HUES64 (cell line): ENCODE data around the gene RYR2.
"Not testable (repeated sequence)": the region's sequence is repeated elsewhere in the genome, so short reads cannot be mapped to it uniquely, and the experiment has no call there.

Experiments
- H3K27ac ChIP-seq: 2 replicates; pipeline ENCODE4 v1.7.0; 2013; ENCODE audit warnings: low read depth, low read length, inconsistent platforms
- H3K27me3 ChIP-seq: 2 replicates; pipeline ENCODE4 v1.6.1; 2013; ENCODE audit warnings: mild to moderate bottlenecking, low read length; ENCODE audit not compliant: insufficient read depth
- H3K36me3 ChIP-seq: 2 replicates; pipeline ENCODE4 v1.6.1; 2013; ENCODE audit warnings: mild to moderate bottlenecking, low read length; ENCODE audit not compliant: insufficient read depth
- H3K4me1 ChIP-seq: 2 replicates; pipeline ENCODE4 v1.6.1; 2013; ENCODE audit warnings: mild to moderate bottlenecking, low read length, moderate library complexity; ENCODE audit not compliant: insufficient read depth
- H3K4me3 ChIP-seq: 2 replicates; pipeline ENCODE4 v1.5.1; 2013; ENCODE audit warnings: mild to moderate bottlenecking, low read length, moderate library complexity
- H3K9ac ChIP-seq: 2 replicates; pipeline ENCODE4 v1.6.1; 2013; ENCODE audit warnings: mild to moderate bottlenecking, low read depth, low read length
- H3K9me3 ChIP-seq: 2 replicates; pipeline ENCODE4 v1.6.1; 2013; ENCODE audit warnings: low read depth, low read length; ENCODE audit not compliant: insufficient read depth
- WGBS: fragments of 150-250, 120-280 bp; methylation state at CpG from one replicate; pipeline ENCODE4 v1.1.7; 2013; ENCODE audit warnings: missing lambda C conversion rate; 5-methylcytosine and 5-hydroxymethylcytosine counted together

Gene RYR2

DNA sequence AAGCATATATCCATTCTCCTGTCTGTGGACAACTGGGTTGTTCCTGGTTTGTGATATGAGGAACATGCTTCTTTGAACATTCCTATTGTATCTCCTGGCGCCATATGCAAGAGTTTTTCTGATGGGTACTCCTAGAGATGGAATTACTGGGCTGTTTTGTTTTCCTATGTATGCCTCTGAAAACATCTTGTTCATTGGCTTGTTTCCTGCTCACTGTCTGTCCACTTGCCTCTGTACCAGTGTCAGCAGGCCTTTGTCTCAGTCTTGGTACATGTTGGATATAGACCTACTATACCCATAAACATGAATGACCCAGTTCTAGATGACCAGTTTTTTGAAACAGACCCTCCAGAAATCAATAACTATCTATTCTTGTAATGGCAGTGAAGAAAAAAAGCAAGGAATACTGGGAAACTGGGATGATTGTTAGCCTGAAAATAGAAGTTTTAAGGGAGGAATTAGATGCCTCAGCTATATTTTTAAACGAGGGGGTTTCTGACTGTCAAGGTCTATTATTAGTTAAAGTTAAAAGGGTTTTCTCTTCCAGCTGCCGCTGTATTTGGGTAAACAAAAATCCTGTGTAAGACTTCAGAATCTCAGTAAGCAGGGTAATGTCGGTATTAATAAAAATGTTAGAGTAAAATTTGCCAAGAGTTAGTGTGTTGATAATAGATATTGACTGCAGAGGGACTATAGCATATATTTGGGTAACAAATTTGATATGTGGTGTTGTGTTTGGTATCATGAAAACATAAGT, 103.6 kb downstream of the RYR2 start:
- Histone ChIP-seq H3K36me3 (no peaks in the 10 kb centered on the region), H3K27me3 (no peaks in the 10 kb centered on the region), H3K27ac (no peak overlapping the region), H3K4me3 (no peak overlapping the region), H3K9me3 (no peaks in the 10 kb centered on the region), H3K9ac (no peak overlapping the region), H3K4me1 (peaks cover 12% of the 10 kb centered on the region)
- 89% methylated on average over 4 of the region's 4 CpGs for WGBS

DNA sequence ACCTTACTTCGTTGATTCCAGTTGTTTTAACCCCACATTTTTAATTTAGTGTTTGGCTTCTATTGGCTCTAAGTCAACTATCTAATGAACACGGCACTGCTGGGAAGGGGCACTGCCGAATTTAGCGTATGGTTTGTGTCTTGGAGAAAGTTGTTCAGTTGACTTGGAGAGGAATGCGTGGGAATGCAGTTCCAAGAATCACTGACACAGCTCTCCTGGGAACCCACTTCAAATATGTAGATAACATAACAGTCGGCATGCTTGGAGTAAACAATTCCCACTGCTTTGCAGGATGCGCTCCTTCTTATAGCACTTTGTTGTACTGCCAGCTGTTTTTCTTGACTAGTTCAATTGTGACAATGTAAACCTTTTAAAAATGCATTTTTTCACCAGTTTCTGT, 104.3 kb downstream of the RYR2 start:
- Histone ChIP-seq H3K9me3 (no peaks in the 10 kb centered on the region), H3K4me1 (peaks cover 12% of the 10 kb centered on the region), H3K4me3 (no peak overlapping the region), H3K27ac (no peak overlapping the region), H3K9ac (no peak overlapping the region), H3K27me3 (no peaks in the 10 kb centered on the region), H3K36me3 (no peaks in the 10 kb centered on the region)
- 79% methylated on average over 7 of the region's 7 CpGs for WGBS

DNA sequence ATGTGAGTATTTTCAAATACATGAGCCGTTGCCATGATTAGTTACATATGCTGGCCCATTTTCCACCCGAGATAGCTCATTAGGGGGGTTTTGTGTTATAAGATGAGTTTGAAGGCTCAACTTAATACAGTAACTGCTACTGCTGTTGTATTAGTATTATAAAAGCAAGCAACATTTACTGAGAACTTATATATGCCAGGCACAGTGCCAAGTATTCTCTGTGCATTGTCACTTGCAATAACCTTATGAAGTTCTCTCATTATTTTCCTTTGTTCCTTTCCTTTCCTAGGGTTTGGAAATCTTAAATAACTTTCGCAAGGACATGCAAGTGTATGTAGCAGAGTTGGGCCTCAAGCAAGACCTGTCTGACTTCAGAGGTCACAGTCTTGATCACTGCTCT, 107.9 kb downstream of the RYR2 start:
- Histone ChIP-seq H3K27ac (no peak overlapping the region), H3K4me3 (no peak overlapping the region), H3K9ac (no peak overlapping the region), H3K27me3 (no peaks in the 10 kb centered on the region), H3K9me3 (no peaks in the 10 kb centered on the region), H3K4me1 (peaks cover 21% of the 10 kb centered on the region), H3K36me3 (no peaks in the 10 kb centered on the region)
- 94% methylated on average over 3 of the region's 3 CpGs for WGBS

DNA sequence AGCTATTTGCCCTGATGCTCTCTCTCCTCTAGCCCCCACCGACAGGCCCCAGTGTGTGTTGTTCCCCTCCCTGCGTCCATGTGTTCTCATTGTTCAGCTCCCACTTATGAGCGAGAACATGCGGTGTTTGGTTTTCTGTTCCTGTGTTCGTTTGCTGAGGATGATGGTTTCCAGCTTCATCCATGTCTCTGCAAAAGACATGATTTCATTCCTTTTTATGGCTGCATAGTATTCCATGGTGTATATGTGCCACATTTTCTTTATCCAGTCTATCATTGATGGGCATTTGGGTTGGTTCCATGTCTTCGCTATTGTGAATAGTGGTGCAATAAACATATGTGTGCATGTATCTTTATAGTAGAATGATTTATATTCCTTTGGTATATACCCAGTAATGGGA, 110.0 kb downstream of the RYR2 start:
- H3K27ac ChIP-seq, H3K9ac ChIP-seq: not testable (repeated sequence)
- WGBS, result 90% methylated on average over 6 of the region's 6 CpGs

DNA sequence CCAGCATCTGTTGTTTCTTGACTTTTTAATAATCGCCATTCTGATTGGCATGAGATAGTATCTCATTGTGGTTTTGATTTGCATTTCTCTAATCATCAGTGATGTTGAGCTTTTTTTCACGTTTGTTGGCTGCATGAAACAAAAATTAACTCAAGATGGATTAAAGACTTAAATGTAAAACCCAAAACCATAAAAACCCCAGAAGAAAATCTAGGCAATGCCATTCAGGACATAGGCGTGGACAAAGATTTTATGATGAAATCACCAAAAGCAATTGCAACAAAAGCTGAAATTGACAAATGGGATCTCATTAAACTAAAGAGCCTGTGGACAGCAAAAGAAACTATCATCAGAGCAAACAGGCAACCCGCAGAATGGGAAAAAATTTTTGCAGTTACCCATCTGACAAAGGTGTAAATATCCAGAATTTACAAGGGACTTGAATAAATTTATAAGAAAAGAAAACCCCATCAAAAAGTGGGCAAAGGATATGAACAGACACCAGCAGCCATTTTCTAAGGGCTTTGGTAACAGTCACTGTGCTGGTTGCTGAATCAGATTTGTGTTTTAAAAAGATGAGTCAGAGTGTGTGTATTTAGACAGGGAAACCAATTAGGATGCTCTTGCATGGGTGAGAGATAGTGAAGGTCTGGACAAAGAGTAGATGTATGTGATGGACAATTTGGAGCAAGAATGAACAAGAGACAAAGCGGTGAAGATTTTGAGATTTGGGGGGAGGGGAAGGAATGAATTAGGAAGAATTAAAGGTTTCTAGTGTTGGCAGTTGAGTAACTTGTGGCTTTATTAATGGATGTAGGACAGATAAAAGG, 110.7 kb downstream of the RYR2 start:
- WGBS, result 92% methylated on average over 5 of the region's 5 CpGs
- H3K36me3 ChIP-seq, result no peaks in the 10 kb centered on the region
- no peak overlapping the region for H3K4me3 ChIP-seq
- H3K9ac ChIP-seq, result no peak overlapping the region
- H3K4me1 ChIP-seq, result 0 out of 2 replicates have a peak, but pooled peaks cover 9% of the 10 kb centered on the region
- no peak overlapping the region for H3K27ac ChIP-seq
- no peaks in the 10 kb centered on the region for H3K27me3 ChIP-seq
- no peaks in the 10 kb centered on the region for H3K9me3 ChIP-seq

More for the DNA sequence above, 110.0 kb downstream of the RYR2 start:
- H3K36me3 ChIP-seq, H3K4me1 ChIP-seq, H3K27me3 ChIP-seq, H3K9me3 ChIP-seq, H3K4me3 ChIP-seq: not testable (repeated sequence)

DNA sequence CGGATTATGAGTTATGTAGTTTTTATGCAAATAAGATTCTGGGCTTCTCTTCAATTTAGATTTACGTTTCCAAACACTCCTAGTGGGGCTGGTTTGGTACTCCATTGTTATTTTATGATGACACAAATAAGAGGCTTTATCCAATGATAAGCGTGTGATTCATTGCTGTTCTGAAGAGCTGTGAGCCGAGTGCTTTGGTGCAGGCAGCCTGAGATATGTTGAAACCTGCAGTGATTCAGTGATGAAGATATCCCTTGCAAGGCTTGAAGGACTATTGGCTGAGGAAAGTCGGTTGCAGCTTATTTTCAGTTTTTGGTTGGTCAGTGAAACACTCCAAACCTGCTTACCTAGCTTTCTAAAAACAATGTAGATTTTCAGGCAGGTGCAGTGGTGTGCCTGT, 112.2 kb downstream of the RYR2 start:
- WGBS, result 90% methylated on average over 5 of the region's 5 CpGs
- Histone ChIP-seq H3K9ac (no peak overlapping the region), H3K27me3 (no peaks in the 10 kb centered on the region), H3K27ac (no peak overlapping the region), H3K36me3 (no peaks in the 10 kb centered on the region), H3K4me1 (0 out of 2 replicates have a peak, but pooled peaks cover 9% of the 10 kb centered on the region), H3K4me3 (no peak overlapping the region), H3K9me3 (no peaks in the 10 kb centered on the region)

DNA sequence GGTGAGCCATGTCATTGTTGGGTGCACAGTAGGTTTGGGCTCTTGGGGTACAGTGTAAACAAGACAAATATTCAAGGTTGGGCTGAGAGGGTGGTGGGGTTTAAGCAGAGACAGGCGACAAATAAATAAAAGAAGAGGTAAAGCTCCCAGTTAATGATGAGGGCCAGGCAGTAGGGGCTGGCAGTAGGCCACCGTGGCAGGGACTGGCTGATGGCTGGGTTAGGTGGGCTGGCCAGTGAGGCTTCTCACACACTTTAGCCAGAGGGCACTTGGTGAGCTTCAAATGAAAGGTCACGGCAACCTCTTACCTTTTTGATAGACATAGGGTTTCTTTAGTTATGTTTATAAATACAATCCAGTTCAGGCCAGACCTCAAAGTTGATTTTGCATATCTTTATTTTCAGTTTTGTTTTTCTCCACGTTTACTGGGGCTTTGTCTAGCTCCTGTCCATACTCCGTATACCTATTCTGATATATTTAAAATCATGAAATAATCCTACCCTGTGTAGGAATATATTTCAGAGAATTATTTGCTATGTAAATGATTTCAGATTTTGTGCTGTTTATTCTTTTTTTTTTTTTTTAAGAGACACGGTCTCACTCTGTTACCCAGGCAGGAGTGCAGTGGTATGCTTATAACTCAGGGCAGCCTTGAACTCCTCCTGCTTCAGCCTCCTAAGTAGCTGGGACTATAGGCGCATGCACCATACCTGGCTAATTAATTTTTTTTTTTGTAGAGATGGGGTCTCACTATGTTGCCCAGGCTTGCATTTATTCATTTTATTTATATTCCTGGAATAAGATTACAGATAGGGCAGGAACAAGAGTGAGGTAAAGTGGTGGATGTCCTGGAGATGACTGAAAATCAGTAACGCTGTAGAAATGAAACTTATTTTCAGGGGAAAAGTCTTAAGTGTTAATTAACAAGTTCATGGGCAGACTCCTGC, 122.7 kb downstream of the RYR2 start:
- H3K27me3 ChIP-seq, result no peaks in the 10 kb centered on the region
- WGBS, result 90% methylated on average over 5 of the region's 8 CpGs
- H3K4me3 ChIP-seq, result no peak overlapping the region
- peaks cover 5% of the 10 kb centered on the region; the same call in 1 of the 2 replicates for H3K4me1 ChIP-seq
- H3K36me3 ChIP-seq, result no peaks in the 10 kb centered on the region
- H3K9me3 ChIP-seq, result no peaks in the 10 kb centered on the region
- H3K9ac ChIP-seq, result no peak overlapping the region
- H3K27ac ChIP-seq, result no peak overlapping the region

DNA sequence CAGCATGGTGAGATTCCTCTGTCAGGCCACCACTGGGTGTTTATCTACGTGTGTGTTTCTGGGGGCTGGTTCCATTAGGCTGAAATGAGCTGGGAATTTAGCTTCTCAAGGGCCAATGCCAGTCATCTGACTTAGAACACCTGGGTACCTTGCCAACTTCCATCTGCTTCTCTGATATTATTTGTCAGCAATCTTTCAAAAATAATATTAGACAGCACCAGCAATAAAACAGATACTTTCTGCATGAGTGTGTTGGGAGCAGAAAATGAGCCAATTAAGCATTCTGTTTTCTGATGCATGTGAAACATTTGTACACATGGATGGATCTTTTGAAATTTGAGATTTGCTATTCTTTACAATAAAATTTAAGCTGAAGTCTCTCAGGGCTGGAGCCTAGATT, 124.1 kb downstream of the RYR2 start:
- Histone ChIP-seq H3K4me1 (peaks cover 13% of the 10 kb centered on the region), H3K27ac (no peak overlapping the region), H3K4me3 (no peak overlapping the region), H3K9me3 (no peaks in the 10 kb centered on the region), H3K36me3 (no peaks in the 10 kb centered on the region), H3K27me3 (no peaks in the 10 kb centered on the region), H3K9ac (no peak overlapping the region)
- 67% methylated on average over 1 of the region's 1 CpG for WGBS

DNA sequence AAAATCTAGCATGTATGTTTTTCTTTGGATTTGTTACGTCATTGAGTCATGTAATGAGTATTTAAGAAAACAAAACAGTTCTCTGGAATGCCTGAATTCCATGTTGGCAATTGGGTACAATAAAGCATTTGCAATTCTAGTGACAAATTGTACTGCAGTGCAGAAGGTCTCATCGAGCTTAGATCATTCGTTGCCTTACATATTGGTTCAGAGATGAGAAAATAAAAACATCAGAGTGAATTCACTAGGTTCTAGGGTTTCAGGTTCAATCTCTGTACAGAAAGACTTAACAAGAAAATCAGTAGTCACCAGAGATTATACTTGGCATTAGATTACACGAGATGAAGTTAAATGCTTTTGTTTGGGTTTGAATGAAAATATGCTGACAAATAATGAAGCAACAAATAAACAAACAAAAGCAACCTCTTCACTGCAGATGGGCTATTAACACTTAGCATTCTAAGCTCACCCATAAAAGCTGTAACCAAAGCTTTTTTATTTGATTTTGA, 124.7 kb downstream of the RYR2 start:
- Histone ChIP-seq H3K9ac (no peak overlapping the region), H3K4me3 (no peak overlapping the region), H3K4me1 (peaks cover 13% of the 10 kb centered on the region), H3K27ac (no peak overlapping the region), H3K9me3 (no peaks in the 10 kb centered on the region), H3K27me3 (no peaks in the 10 kb centered on the region), H3K36me3 (no peaks in the 10 kb centered on the region)
- WGBS, result 93% methylated on average over 3 of the region's 4 CpGs

DNA sequence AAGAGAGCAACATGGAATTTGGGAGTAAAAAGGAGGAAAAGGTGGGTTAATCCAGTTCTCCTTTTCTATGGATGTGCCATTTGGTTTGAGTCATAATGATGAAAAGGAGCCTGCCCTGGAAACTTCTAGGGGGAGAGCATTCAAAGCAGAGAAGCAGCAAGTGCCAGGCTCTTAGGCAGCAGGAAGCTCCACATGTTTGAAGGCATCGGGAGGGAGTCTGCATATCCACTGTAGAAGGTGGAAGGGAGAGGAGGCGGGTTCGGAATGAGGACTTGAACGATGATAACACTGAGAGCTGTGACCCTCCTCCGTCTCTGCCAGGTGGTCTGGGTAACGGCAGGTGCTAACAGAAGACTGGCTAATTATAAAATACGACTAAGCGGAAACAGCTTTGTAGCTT, 128.2 kb downstream of the RYR2 start:
- Histone ChIP-seq H3K9ac (no peak overlapping the region), H3K4me1 (peaks cover 13% of the 10 kb centered on the region), H3K27ac (no peak overlapping the region), H3K9me3 (no peaks in the 10 kb centered on the region), H3K36me3 (no peaks in the 10 kb centered on the region), H3K27me3 (no peaks in the 10 kb centered on the region), H3K4me3 (no peak overlapping the region)
- WGBS, result 85% methylated on average over 8 of the region's 8 CpGs
